Astrocyte of the hippocampus (primary cell): ENCODE results near the gene OPN1LW.
"Not testable (repeated sequence)": the region's sequence is repeated elsewhere in the genome, so short reads cannot be mapped to it uniquely, and the experiment has no call there.

ENCODE experiments used
- DNase-seq: peaks from one replicate; pipeline ENCODE4 v3.0.0; 2011; ENCODE audit warnings: low read depth, low spot score

OPN1LW gene

GRCh38 chrX:154144010-154144409 is at the start of gene OPN1LW:
OPN1LW (plus strand) TSS chrX:154144243; CDS start chrX:154144284, 41 bp downstream.
- not testable (repeated sequence) for DNase-seq

- no peak for DNase-seq
Measured at GRCh38 chrX:154094833-154095232, 49.2 kb upstream of the OPN1LW start.

GRCh38 chrX:154096140-154097002 is 47.7 kb upstream of the OPN1LW start:
- peak; percentile 31 for DNase-seq

GRCh38 chrX:154097003-154097588 is 46.9 kb upstream of the OPN1LW start:
- DNase-seq: peak; percentile 88

- peak; percentile 97 for DNase-seq
Measured at GRCh38 chrX:154097589-154098541, 46.2 kb upstream of the OPN1LW start, which contains the start of gene MECP2. MECP2 (minus strand) TSS chrX:154097717.

GRCh38 chrX:154098551-154098950 is 45.5 kb upstream of the OPN1LW start:
- no peak for DNase-seq

GRCh38 chrX:154113729-154114128 is 30.3 kb upstream of the OPN1LW start:
- DNase-seq: no peak

GRCh38 chrX:154114652-154115051 is 29.4 kb upstream of the OPN1LW start:
- DNase-seq: no peak

- DNase-seq: no peak
Measured at GRCh38 chrX:154115071-154115470, 29.0 kb upstream of the OPN1LW start.

- DNase-seq: no peak
Measured at GRCh38 chrX:154115750-154116149, 28.3 kb upstream of the OPN1LW start.

- no peak for DNase-seq
Measured at GRCh38 chrX:154116426-154117211, 27.4 kb upstream of the OPN1LW start.

GRCh38 chrX:154117566-154117965 is 26.5 kb upstream of the OPN1LW start:
- DNase-seq: no peak

- DNase-seq: no peak
Measured at GRCh38 chrX:154120567-154120966, 23.5 kb upstream of the OPN1LW start.

GRCh38 chrX:154121207-154121606 is 22.8 kb upstream of the OPN1LW start:
- no peak for DNase-seq

- no peak for DNase-seq
Measured at GRCh38 chrX:154121961-154122360, 22.1 kb upstream of the OPN1LW start.

GRCh38 chrX:154123241-154124219 is 20.5 kb upstream of the OPN1LW start:
- no peak for DNase-seq

GRCh38 chrX:154125391-154126040 is 18.5 kb upstream of the OPN1LW start:
- DNase-seq: no peak

GRCh38 chrX:154126101-154126500 is 17.9 kb upstream of the OPN1LW start:
- no peak for DNase-seq

- DNase-seq: no peak
Measured at GRCh38 chrX:154131955-154132354, 12.1 kb upstream of the OPN1LW start.
